Peyer's patch (tissue), 4 donors: ENCODE measurements around the gene ERAL1. TPM values are rescaled to one million over a fixed set of nuclear protein-coding genes. Genes with fewer than 3 reads are reported as not detected.

Experiments
- DNase-seq, 3 donors: peaks; one replicate each; pipeline ENCODE4 v3.0.0-alpha.2; 2017 to 2019
- H3K27ac ChIP-seq, 4 donors: fragments of 200-600 bp; sonication (generic); one replicate each; pipeline ENCODE4 v1.5.1; 2016 to 2019
- H3K27me3 ChIP-seq, 2 donors: fragments of 200-600 bp; sonication (generic); one replicate each; pipeline ENCODE4 v1.5.1; 2019
- H3K36me3 ChIP-seq, 3 donors: fragments of 200-600 bp; sonication (generic); one replicate each; pipeline ENCODE4 v1.5.1; 2016 to 2019
- H3K4me1 ChIP-seq, 4 donors: fragments of 200-600 bp; sonication (generic); one replicate each; pipeline ENCODE4 v1.5.1; 2016 to 2019
- H3K4me3 ChIP-seq, 4 donors: fragments of 200-600 bp; sonication (generic); 1 replicate in 3 of 4; 2 replicates in 1 of 4; pipeline ENCODE4 v1.5.1; 2016 to 2019; ENCODE audit warnings: mild to moderate bottlenecking in 1 of 4
- H3K9me3 ChIP-seq, 4 donors: fragments of 200-600 bp; sonication (generic); one replicate each; pipeline ENCODE4 v1.5.1; 2016 to 2019; ENCODE audit warnings: mild to moderate bottlenecking in 1 of 4
- CTCF ChIP-seq, 6 experiments: fragments of 450-650 bp in 4 of 6; fragments of 200-600 bp in 2 of 6; sonication (generic) in 1 of 6; IDR thresholded peaks; one replicate each; pipeline ENCODE4 v1.5.1; 2017 to 2019; ENCODE audit warnings: antibody characterized with exemption in 6 of 6, mild to moderate bottlenecking in 3 of 6, moderate library complexity in 1 of 6
- POLR2A ChIP-seq, 2 donors: fragments of 450-650 bp; IDR thresholded peaks; one replicate each; pipeline ENCODE4 v1.5.1; 2017; ENCODE audit warnings: antibody characterized with exemption in 2 of 2, mild to moderate bottlenecking in 2 of 2, moderate library complexity in 2 of 2
- total RNA-seq, 4 donors: library from RNA; depleted of rRNA; stranded (reverse); fragments of >200 nt; gene quantifications; one replicate each; pipeline ENCODE4 v1.1.0, GENCODE V29; 2016

Gene ERAL1
- total RNA-seq, 4 donors from 2014 or later, result 43.8 to 118 (median 51.0) TPM

GRCh38 chr17:28855336-28855679 is 492 bp downstream of the ERAL1 start:
- no peaks in the 10 kb centered on the region for H3K27me3 ChIP-seq
- TF ChIP-seq CTCF (IDR thresholded peaks at IDR 0.05) (no peak), POLR2A (IDR thresholded peaks at IDR 0.05) (no peak)
- no peak for DNase-seq

GRCh38 chr17:28856028-28856574 is 1.3 kb downstream of the ERAL1 start:
- TF ChIP-seq POLR2A (IDR thresholded peaks at IDR 0.05) (no peak), CTCF (IDR thresholded peaks at IDR 0.05) (no peak)
- no peaks in the 10 kb centered on the region for H3K27me3 ChIP-seq
- H3K4me1 ChIP-seq, result peaks cover 0 to 16% (median 4%) of the 10 kb centered on the region in 4 donors
- no peaks in the 10 kb centered on the region for H3K9me3 ChIP-seq
- H3K27ac ChIP-seq, result no peak overlapping the region
- peaks cover 0 to 34% (median 0%) of the 10 kb centered on the region in 3 donors for H3K36me3 ChIP-seq
- no peak overlapping the region for H3K4me3 ChIP-seq
- DNase-seq, result peak in 1 of 3 donors; percentile 25

More at GRCh38 chr17:28855336-28855679, 492 bp downstream of the ERAL1 start:
- peak overlapping the region; percentile 42 to 78 (median 56) for H3K27ac ChIP-seq
- H3K36me3 ChIP-seq, result peaks cover 0 to 30% (median 0%) of the 10 kb centered on the region in 3 donors
- H3K9me3 ChIP-seq, result no peaks in the 10 kb centered on the region
- H3K4me3 ChIP-seq, result peak overlapping the region; percentile 58 to 73 (median 63)
- peaks cover 0 to 16% (median 4%) of the 10 kb centered on the region in 4 donors for H3K4me1 ChIP-seq

- H3K36me3 ChIP-seq, result peaks cover 0 to 34% (median 0%) of the 10 kb centered on the region in 3 donors
- TF ChIP-seq CTCF (IDR thresholded peaks at IDR 0.05), result no peak
- no peak for TF ChIP-seq POLR2A (IDR thresholded peaks at IDR 0.05)
- no peak overlapping the region for H3K27ac ChIP-seq
- DNase-seq, result no peak
- no peak overlapping the region for H3K4me3 ChIP-seq
- H3K9me3 ChIP-seq, result no peaks in the 10 kb centered on the region
- H3K4me1 ChIP-seq, result peaks cover 0 to 16% (median 4%) of the 10 kb centered on the region in 4 donors
- H3K27me3 ChIP-seq, result no peaks in the 10 kb centered on the region
Observed at GRCh38 chr17:28857905-28858800, 3.3 kb downstream of the ERAL1 start.

GRCh38 chr17:28858801-28859355 is 4.1 kb downstream of the ERAL1 start:
- no peak overlapping the region for H3K4me3 ChIP-seq
- no peak for TF ChIP-seq POLR2A (IDR thresholded peaks at IDR 0.05)
- no peak for TF ChIP-seq CTCF (IDR thresholded peaks at IDR 0.05)
- H3K4me1 ChIP-seq, result peaks cover 0 to 16% (median 4%) of the 10 kb centered on the region in 4 donors
- DNase-seq, result no peak
- H3K9me3 ChIP-seq, result no peaks in the 10 kb centered on the region
- H3K27me3 ChIP-seq, result no peaks in the 10 kb centered on the region
- H3K27ac ChIP-seq, result no peak overlapping the region
- H3K36me3 ChIP-seq, result peaks cover 0 to 34% (median 0%) of the 10 kb centered on the region in 3 donors

- TF ChIP-seq CTCF (IDR thresholded peaks at IDR 0.05) (no peak), POLR2A (IDR thresholded peaks at IDR 0.05) (no peak)
- Histone ChIP-seq H3K4me1 (peaks cover 0 to 13% (median 2%) of the 10 kb centered on the region in 4 donors), H3K36me3 (peaks cover 0 to 34% (median 0%) of the 10 kb centered on the region in 3 donors), H3K27me3 (no peaks in the 10 kb centered on the region), H3K9me3 (no peaks in the 10 kb centered on the region), H3K27ac (no peak overlapping the region), H3K4me3 (no peak overlapping the region)
- no peak for DNase-seq
Observed at GRCh38 chr17:28860363-28860808, 5.6 kb downstream of the ERAL1 start.
